Spleen (tissue), 7 donors: ENCODE measurements around the gene EFS.

Source experiments
- CTCF ChIP-seq, 11 experiments: fragments of 200-600 bp in 7 of 11; fragments of 450-650 bp in 4 of 11; sonication (generic) in 4 of 11; IDR thresholded peaks in 8 of 11; conservative IDR thresholded peaks in 3 of 11; 1 replicate in 7 of 11; 2 replicates in 4 of 11; pipeline versions ENCODE4 v1.4.0 to v1.8.0; 2016 to 2021; ENCODE audit warnings: antibody characterized with exemption in 11 of 11, inconsistent platforms in 4 of 11, mild to moderate bottlenecking in 1 of 11
- POLR2AphosphoS5 ChIP-seq, 3 donors: sonication (generic); formaldehyde crosslinking; IDR thresholded peaks; one replicate each; pipeline ENCODE4 v1.5.1; 2017; ENCODE audit warnings: antibody characterized with exemption in 3 of 3
- donor health status: DM: no; HTN: no; CAD: no; lungs with moderate emphysema.
- donor health status: DM: no; HTN: no; CAD: no.
- donor health status: DM: no; HTN: no; CAD: no.

DNA sequence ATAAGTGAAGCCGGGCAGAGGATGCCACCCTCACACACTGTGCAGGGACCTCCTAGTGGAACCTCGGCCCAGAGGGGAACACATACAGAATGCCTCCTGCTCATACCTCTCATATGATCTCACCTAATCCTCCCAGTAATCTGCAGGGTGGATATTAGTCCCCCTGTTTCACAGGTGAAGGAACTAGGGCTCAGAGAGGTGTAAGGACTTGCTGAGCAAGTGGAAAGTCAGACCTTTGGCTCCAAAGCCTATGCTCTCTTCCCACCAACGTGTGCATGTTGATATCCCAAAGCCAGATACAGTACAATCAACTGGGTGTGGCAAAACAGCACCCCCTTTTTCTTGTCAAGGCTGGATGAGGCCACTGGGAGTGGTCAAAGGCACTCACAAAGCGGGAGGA, 38.9 kb upstream of the EFS start:
- TF ChIP-seq CTCF (IDR thresholded peaks at IDR 0.05 in 8 of 11, conservative IDR thresholded peaks at IDR 0.05 in 3 of 11): no peak
- TF ChIP-seq POLR2AphosphoS5 (IDR thresholded peaks at IDR 0.05): no peak
